ENCODE data around the gene FAM237A.

The FAM237A gene

GRCh38 chr2:206657087-206657486 is 14.8 kb downstream of the FAM237A start:
- H4K12ac ChIP-seq (ENCODE audit: low read depth, low read length), result no peak overlapping the region
- H3K36me3 ChIP-seq (ENCODE audit: control insufficient read depth in 1 of 2, insufficient read depth in 2 of 2, low read length in 2 of 2), result no peaks in the 10 kb centered on the region
- no peaks in the 10 kb centered on the region for H3K9me3 ChIP-seq (ENCODE audit: insufficient read depth, low read depth, low read length)
- no peak overlapping the region for H4K91ac ChIP-seq (ENCODE audit: low read depth, low read length)
- no peaks in the 10 kb centered on the region for H3K79me1 ChIP-seq (ENCODE audit: low read length)
- H3K4ac ChIP-seq (ENCODE audit: low read depth, low read length), result no peak overlapping the region
- H3K18ac ChIP-seq (ENCODE audit: low read length), result no peak overlapping the region
- no peak overlapping the region for H2BK120ac ChIP-seq (ENCODE audit: insufficient read depth, low read length, poor library complexity)
- H3K27me3 ChIP-seq (ENCODE audit: insufficient read depth, low read length), result no peaks in the 10 kb centered on the region
- H2AFZ ChIP-seq (ENCODE audit: insufficient read depth, low read length, poor library complexity), result no peak overlapping the region
- no peak overlapping the region for H3K4me2 ChIP-seq (ENCODE audit: low read length)
- no peaks in the 10 kb centered on the region for H3K4me1 ChIP-seq (ENCODE audit: control insufficient read depth in 1 of 2, insufficient read depth in 2 of 2, low read length in 2 of 2)
- no peak for DNase-seq
- H2AK5ac ChIP-seq (ENCODE audit: low read length), result no peak overlapping the region
- H3K9ac ChIP-seq (ENCODE audit: low read length), result no peak overlapping the region
- no peak overlapping the region for H4K8ac ChIP-seq (ENCODE audit: low read depth, low read length)
- no peak overlapping the region for H3K27ac ChIP-seq (ENCODE audit: low read depth, low read length)
- H3K4me3 ChIP-seq (ENCODE audit: low read depth, low read length), result no peak overlapping the region
- H2BK12ac ChIP-seq (ENCODE audit: low read length), result no peak overlapping the region
- no peak overlapping the region for H3K23ac ChIP-seq (ENCODE audit: low read length)
- H2BK5ac ChIP-seq (ENCODE audit: low read depth, low read length, poor library complexity), result no peak overlapping the region
- WGBS (ENCODE audit: extremely low coverage, insufficient coverage, insufficient read length), result no CpG with 5 or more reads among the region's 1 CpG
- no peak overlapping the region for H3K14ac ChIP-seq (ENCODE audit: low read length)
- no peaks in the 10 kb centered on the region for H3K79me2 ChIP-seq (ENCODE audit: control insufficient read depth, insufficient read depth, low read length, poor library complexity)

DNA sequence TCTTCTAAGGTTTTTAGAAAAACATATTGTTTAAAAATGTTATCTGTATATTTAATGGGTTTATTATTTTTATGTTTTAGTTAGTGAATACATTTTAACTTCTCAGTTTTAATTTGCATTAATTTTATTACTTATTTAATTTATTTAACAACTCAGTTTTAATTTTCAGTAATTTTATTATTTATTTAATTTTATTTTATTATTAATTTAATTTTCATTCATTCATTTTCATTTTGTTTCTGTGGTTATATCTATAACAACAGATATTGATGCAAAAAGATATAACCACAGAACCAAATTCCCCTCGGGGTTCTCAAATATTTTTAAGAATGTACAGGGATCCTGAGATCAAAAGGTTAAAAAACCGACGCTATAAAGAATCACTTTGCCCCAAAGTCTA is 23.0 kb downstream of the FAM237A start:
- Histone ChIP-seq H2AFZ (ENCODE audit: insufficient read depth, low read length, poor library complexity) (no peak overlapping the region), H4K91ac (ENCODE audit: low read depth, low read length) (no peak overlapping the region), H4K8ac (ENCODE audit: low read depth, low read length) (no peak overlapping the region), H2BK12ac (ENCODE audit: low read length) (no peak overlapping the region), H2BK120ac (ENCODE audit: insufficient read depth, low read length, poor library complexity) (no peak overlapping the region), H3K23ac (ENCODE audit: low read length) (no peak overlapping the region), H3K4me3 (ENCODE audit: low read depth, low read length) (no peak overlapping the region), H3K27me3 (ENCODE audit: insufficient read depth, low read length) (no peaks in the 10 kb centered on the region), H2BK5ac (ENCODE audit: low read depth, low read length, poor library complexity) (no peak overlapping the region), H3K36me3 (ENCODE audit: control insufficient read depth in 1 of 2, insufficient read depth in 2 of 2, low read length in 2 of 2) (no peaks in the 10 kb centered on the region), H3K79me2 (ENCODE audit: control insufficient read depth, insufficient read depth, low read length, poor library complexity) (no peaks in the 10 kb centered on the region), H3K18ac (ENCODE audit: low read length) (no peak overlapping the region), H3K4ac (ENCODE audit: low read depth, low read length) (no peak overlapping the region), H4K12ac (ENCODE audit: low read depth, low read length) (no peak overlapping the region), H3K4me1 (ENCODE audit: control insufficient read depth in 1 of 2, insufficient read depth in 2 of 2, low read length in 2 of 2) (no peaks in the 10 kb centered on the region), H2AK5ac (ENCODE audit: low read length) (no peak overlapping the region), H3K79me1 (ENCODE audit: low read length) (no peaks in the 10 kb centered on the region), H3K27ac (ENCODE audit: low read depth, low read length) (no peak overlapping the region), H3K9ac (ENCODE audit: low read length) (no peak overlapping the region), H3K14ac (ENCODE audit: low read length) (no peak overlapping the region), H3K9me3 (ENCODE audit: insufficient read depth, low read depth, low read length) (no peaks in the 10 kb centered on the region), H3K4me2 (ENCODE audit: low read length) (no peak overlapping the region)
- WGBS (ENCODE audit: extremely low coverage, insufficient coverage, insufficient read length), result no CpG with 5 or more reads among the region's 3 CpGs
- DNase-seq, result no peak

- Histone ChIP-seq H3K4me1 (ENCODE audit: control insufficient read depth in 1 of 2, insufficient read depth in 2 of 2, low read length in 2 of 2) (no peaks in the 10 kb centered on the region), H3K23ac (ENCODE audit: low read length) (no peak overlapping the region), H4K8ac (ENCODE audit: low read depth, low read length) (no peak overlapping the region), H3K9ac (ENCODE audit: low read length) (no peak overlapping the region), H3K27me3 (ENCODE audit: insufficient read depth, low read length) (no peaks in the 10 kb centered on the region), H4K12ac (ENCODE audit: low read depth, low read length) (no peak overlapping the region), H3K36me3 (ENCODE audit: control insufficient read depth in 1 of 2, insufficient read depth in 2 of 2, low read length in 2 of 2) (no peaks in the 10 kb centered on the region), H3K4me3 (ENCODE audit: low read depth, low read length) (no peak overlapping the region), H2BK120ac (ENCODE audit: insufficient read depth, low read length, poor library complexity) (no peak overlapping the region), H3K4me2 (ENCODE audit: low read length) (no peak overlapping the region), H2BK5ac (ENCODE audit: low read depth, low read length, poor library complexity) (no peak overlapping the region), H3K14ac (ENCODE audit: low read length) (no peak overlapping the region), H3K27ac (ENCODE audit: low read depth, low read length) (no peak overlapping the region), H2BK12ac (ENCODE audit: low read length) (no peak overlapping the region), H2AFZ (ENCODE audit: insufficient read depth, low read length, poor library complexity) (no peak overlapping the region), H2AK5ac (ENCODE audit: low read length) (no peak overlapping the region), H3K18ac (ENCODE audit: low read length) (no peak overlapping the region), H3K79me2 (ENCODE audit: control insufficient read depth, insufficient read depth, low read length, poor library complexity) (no peaks in the 10 kb centered on the region), H3K4ac (ENCODE audit: low read depth, low read length) (no peak overlapping the region), H3K9me3 (ENCODE audit: insufficient read depth, low read depth, low read length) (no peaks in the 10 kb centered on the region), H3K79me1 (ENCODE audit: low read length) (no peaks in the 10 kb centered on the region), H4K91ac (ENCODE audit: low read depth, low read length) (no peak overlapping the region)
- no CpG with 5 or more reads among the region's 7 CpGs for WGBS (ENCODE audit: extremely low coverage, insufficient coverage, insufficient read length)
- DNase-seq, result no peak
Measured at GRCh38 chr2:206670531-206671319, 28.4 kb downstream of the FAM237A start.

GRCh38 chr2:206683546-206683945 is 41.3 kb downstream of the FAM237A start:
- Histone ChIP-seq H4K8ac (ENCODE audit: low read depth, low read length) (no peak overlapping the region), H3K4me2 (ENCODE audit: low read length) (no peak overlapping the region), H3K9ac (ENCODE audit: low read length) (no peak overlapping the region), H2BK120ac (ENCODE audit: insufficient read depth, low read length, poor library complexity) (no peak overlapping the region), H3K27ac (ENCODE audit: low read depth, low read length) (no peak overlapping the region), H3K79me1 (ENCODE audit: low read length) (no peaks in the 10 kb centered on the region), H3K9me3 (ENCODE audit: insufficient read depth, low read depth, low read length) (no peaks in the 10 kb centered on the region), H3K27me3 (ENCODE audit: insufficient read depth, low read length) (no peaks in the 10 kb centered on the region), H3K18ac (ENCODE audit: low read length) (no peak overlapping the region), H3K23ac (ENCODE audit: low read length) (no peak overlapping the region), H3K4ac (ENCODE audit: low read depth, low read length) (no peak overlapping the region), H3K14ac (ENCODE audit: low read length) (no peak overlapping the region), H2BK12ac (ENCODE audit: low read length) (no peak overlapping the region), H3K36me3 (ENCODE audit: control insufficient read depth in 1 of 2, insufficient read depth in 2 of 2, low read length in 2 of 2) (no peaks in the 10 kb centered on the region), H2BK5ac (ENCODE audit: low read depth, low read length, poor library complexity) (no peak overlapping the region), H2AFZ (ENCODE audit: insufficient read depth, low read length, poor library complexity) (no peak overlapping the region), H2AK5ac (ENCODE audit: low read length) (no peak overlapping the region), H4K12ac (ENCODE audit: low read depth, low read length) (no peak overlapping the region), H3K4me3 (ENCODE audit: low read depth, low read length) (no peak overlapping the region), H3K4me1 (ENCODE audit: control insufficient read depth in 1 of 2, insufficient read depth in 2 of 2, low read length in 2 of 2) (no peaks in the 10 kb centered on the region), H4K91ac (ENCODE audit: low read depth, low read length) (no peak overlapping the region), H3K79me2 (ENCODE audit: control insufficient read depth, insufficient read depth, low read length, poor library complexity) (no peaks in the 10 kb centered on the region)
- DNase-seq, result no peak
- no CpG with 5 or more reads among the region's 4 CpGs for WGBS (ENCODE audit: extremely low coverage, insufficient coverage, insufficient read length)
